Thoracic aorta (tissue), 2 donors: ENCODE data around the gene RASGRF1. TPM values are rescaled to one million over a fixed set of nuclear protein-coding genes. Genes with fewer than 3 reads are reported as not detected.

ENCODE experiments used
- ATAC-seq: fragments of 150-250 bp; one replicate; pipeline ENCODE4 v1.8.0; 2017; ENCODE audit warnings: low read depth; ENCODE audit not compliant: insufficient number of reproducible peaks, low FRiP score
- DNase-seq: peaks from one replicate; pipeline ENCODE4 v3.0.0-alpha.2; 2020; ENCODE audit warnings: low spot score
- H3K27ac ChIP-seq, 2 donors: fragments of 200-600 bp; sonication (generic); 1 replicate in 1 of 2; 2 replicates in 1 of 2; pipeline ENCODE4 v1.5.1; 2016; ENCODE audit warnings: mild to moderate bottlenecking in 2 of 2, moderate library complexity in 2 of 2
- H3K27me3 ChIP-seq: fragments of 200-600 bp; sonication (generic); replicated peaks from 2 replicates; pipeline ENCODE4 v1.6.0; 2016; ENCODE audit warnings: mild to moderate bottlenecking; ENCODE audit not compliant: insufficient read depth
- H3K36me3 ChIP-seq: fragments of 200-600 bp; sonication (generic); one replicate; pipeline ENCODE4 v1.5.1; 2016
- H3K4me1 ChIP-seq, 2 donors: fragments of 200-600 bp; sonication (generic); 1 replicate in 1 of 2; 2 replicates in 1 of 2; pipeline versions ENCODE4 v1.5.1 to v1.6.0; 2016; ENCODE audit warnings: low read depth in 2 of 2, mild to moderate bottlenecking in 1 of 2; ENCODE audit not compliant: control insufficient read depth in 1 of 2
- H3K4me3 ChIP-seq: fragments of 200-600 bp; sonication (generic); 2 replicates; pipeline ENCODE4 v1.5.1; 2016; ENCODE audit warnings: mild to moderate bottlenecking
- H3K9me3 ChIP-seq: fragments of 200-600 bp; sonication (generic); 2 replicates; pipeline ENCODE4 v1.5.1; 2016
- CTCF ChIP-seq: fragments of 200-600 bp; sonication (generic); IDR thresholded peaks from one replicate; pipeline ENCODE4 v1.5.1; 2019; ENCODE audit warnings: antibody characterized with exemption
- total RNA-seq, 2 donors: library from RNA; depleted of rRNA; stranded (reverse); fragments of >200 nt; gene quantifications; one replicate each; pipeline versions ENCODE4 v1.1.0 to v1.2.3, GENCODE V29; 2016

Gene RASGRF1
- total RNA-seq, 2 donors from 2014 or later = not detected

- Histone ChIP-seq H3K27me3 (no peaks in the 10 kb centered on the region), H3K4me1 (peaks cover 0 to 3% of the 10 kb centered on the region in 2 donors), H3K4me3 (no peak overlapping the region), H3K27ac (no peak overlapping the region), H3K36me3 (no peaks in the 10 kb centered on the region), H3K9me3 (no peaks in the 10 kb centered on the region)
- ATAC-seq = no peak
- TF ChIP-seq CTCF = no peak
- DNase-seq = no peak
Measured at GRCh38 chr15:79084308-79084968, 6.1 kb downstream of the RASGRF1 start.

- no peak for DNase-seq
Measured at GRCh38 chr15:79083154-79083553, 7.4 kb downstream of the RASGRF1 start.

GRCh38 chr15:79082363-79083070 lies 8.1 kb downstream of the RASGRF1 start:
- no peak for ATAC-seq
- DNase-seq = no peak
- TF ChIP-seq CTCF = no peak

More at GRCh38 chr15:79083154-79083553, 7.4 kb downstream of the RASGRF1 start:
- no peaks in the 10 kb centered on the region for H3K36me3 ChIP-seq
- no peaks in the 10 kb centered on the region for H3K9me3 ChIP-seq
- no peaks in the 10 kb centered on the region for H3K4me1 ChIP-seq
- H3K27me3 ChIP-seq = no peaks in the 10 kb centered on the region
- ATAC-seq = no peak
- no peak overlapping the region for H3K27ac ChIP-seq
- no peak for TF ChIP-seq CTCF
- H3K4me3 ChIP-seq = no peak overlapping the region

GRCh38 chr15:79078763-79079410 lies 11.7 kb downstream of the RASGRF1 start:
- no peak overlapping the region for H3K27ac ChIP-seq
- H3K36me3 ChIP-seq = no peaks in the 10 kb centered on the region
- ATAC-seq (no peak), DNase-seq (no peak)
- no peak overlapping the region for H3K4me3 ChIP-seq
- no peaks in the 10 kb centered on the region for H3K27me3 ChIP-seq
- TF ChIP-seq CTCF = no peak
- no peaks in the 10 kb centered on the region for H3K4me1 ChIP-seq
- H3K9me3 ChIP-seq = no peaks in the 10 kb centered on the region

More at GRCh38 chr15:79082363-79083070, 8.1 kb downstream of the RASGRF1 start:
- no peaks in the 10 kb centered on the region for H3K4me1 ChIP-seq
- no peaks in the 10 kb centered on the region for H3K27me3 ChIP-seq
- H3K9me3 ChIP-seq = no peaks in the 10 kb centered on the region
- no peak overlapping the region for H3K27ac ChIP-seq
- H3K4me3 ChIP-seq = no peak overlapping the region
- no peaks in the 10 kb centered on the region for H3K36me3 ChIP-seq

GRCh38 chr15:79078003-79078402 lies 12.6 kb downstream of the RASGRF1 start:
- DNase-seq (no peak), ATAC-seq (no peak)
- Histone ChIP-seq H3K27me3 (no peaks in the 10 kb centered on the region), H3K9me3 (no peaks in the 10 kb centered on the region), H3K36me3 (no peaks in the 10 kb centered on the region), H3K4me1 (no peaks in the 10 kb centered on the region), H3K4me3 (no peak overlapping the region), H3K27ac (no peak overlapping the region)
- no peak for TF ChIP-seq CTCF
